Left lung (tissue), 10 donors: Measurements from ENCODE around the gene LIMK1. TPM values are rescaled to one million over a fixed set of nuclear protein-coding genes. Genes with fewer than 3 reads are reported as not detected.
"Not testable (repeated sequence)": the region's sequence is repeated elsewhere in the genome, so short reads cannot be mapped to it uniquely, and the experiment has no call there.

Experiments used
- ATAC-seq: fragments of 200-7000 bp; cut with Tn5 transposase; one replicate; pipeline ENCODE4 v1.9.1; 2020; ENCODE audit warnings: moderate library complexity
- DNase-seq, 4 donors: peaks; one replicate each; pipeline ENCODE4 v3.0.0-alpha.2; 2013 to 2020
- H3K27ac ChIP-seq, 2 donors: fragments of 200-600 bp; sonication (generic) in 1 of 2; one replicate each; pipeline versions ENCODE4 v1.5.0 to v1.8.0; 2020 to 2021
- H3K27me3 ChIP-seq, 2 donors: fragments of 200-600 bp; sonication (generic) in 1 of 2; one replicate each; pipeline versions ENCODE4 v1.5.0 to v1.8.0; 2020 to 2021
- H3K36me3 ChIP-seq, 2 donors: fragments of 200-600 bp; sonication (generic) in 1 of 2; one replicate each; pipeline versions ENCODE4 v1.5.0 to v1.8.0; 2020 to 2021
- H3K4me1 ChIP-seq, 2 donors: fragments of 200-600 bp; one replicate each; pipeline ENCODE4 v1.8.0; 2021
- H3K4me3 ChIP-seq, 2 donors: fragments of 200-600 bp; sonication (generic) in 1 of 2; one replicate each; pipeline versions ENCODE4 v1.5.0 to v1.8.0; 2020 to 2021; ENCODE audit warnings: mild to moderate bottlenecking in 1 of 2
- H3K9me3 ChIP-seq, 2 donors: fragments of 200-600 bp; sonication (generic) in 1 of 2; one replicate each; pipeline versions ENCODE4 v1.5.0 to v1.8.0; 2020 to 2021
- intact Hi-C, 2 donors: fragments of 100-400 bp; cut with DNase I; formaldehyde crosslinking; loops; one replicate each; pipeline versions ENCODE4 v1.11.2 to v1.14.2; 2022
- polyA plus RNA-seq, 6 donors: library from polyadenylated mRNA; unstranded; fragments of 120-200 nt; gene quantifications; one replicate each; pipeline ENCODE4 v1.2.1, GENCODE V29; 2013; ENCODE audit not compliant: insufficient read length in 6 of 6
- total RNA-seq, 2 donors: library from RNA; stranded (reverse); fragmentation: NEBNext Ultra II Directional; extraction: Animal tissue kit (Norgen Biotek cat#: 25700); gene quantifications; one replicate each; pipeline ENCODE4 v1.2.1, GENCODE V29; 2021
- TF ChIP-seq, protein P1 (sequence below), 2 donors: fragments of 200-600 bp; sonication (generic) in 1 of 2; IDR thresholded peaks; one replicate each; pipeline versions ENCODE4 v1.5.0 to v1.8.0; 2021; ENCODE audit warnings: antibody characterized with exemption in 2 of 2
- donor health status: DM: no; HTN: yes; CAD: no.
- donor health status: DM: no; HTN: no; CAD: no.

LIMK1 gene
- total and polyA plus RNA-seq, 8 donors: 17.4 to 47.2 (median 25.1) TPM

DNA sequence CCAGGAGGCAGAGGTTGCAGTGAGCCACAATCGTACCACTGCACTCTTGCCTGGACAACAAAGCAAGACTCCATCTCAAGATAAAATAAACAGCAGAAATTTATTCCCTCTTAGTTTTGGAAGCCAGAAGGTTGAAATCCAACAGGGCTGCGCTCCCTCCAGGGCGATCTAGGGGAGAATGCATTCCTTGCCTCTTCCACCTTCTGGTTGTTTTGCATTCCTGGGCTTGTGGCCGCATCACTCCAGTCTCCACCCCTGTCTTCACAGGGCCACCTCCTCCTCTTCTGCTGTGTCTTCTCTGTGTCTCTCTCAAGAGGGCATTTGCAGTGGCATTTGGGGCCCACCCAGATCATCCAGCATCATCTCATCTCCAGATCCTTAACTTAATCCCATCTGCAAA lies 36.2 kb downstream of the LIMK1 start:
- Histone ChIP-seq H3K9me3 (no peaks in the 10 kb centered on the region), H3K27ac (no peak overlapping the region), H3K4me1 (no peaks in the 10 kb centered on the region), H3K36me3 (peaks cover 0 to 75% of the 10 kb centered on the region in 2 donors), H3K27me3 (no peaks in the 10 kb centered on the region), H3K4me3 (no peak overlapping the region)
- intact Hi-C loops: no loop called here
- TF ChIP-seq, protein P1, sequence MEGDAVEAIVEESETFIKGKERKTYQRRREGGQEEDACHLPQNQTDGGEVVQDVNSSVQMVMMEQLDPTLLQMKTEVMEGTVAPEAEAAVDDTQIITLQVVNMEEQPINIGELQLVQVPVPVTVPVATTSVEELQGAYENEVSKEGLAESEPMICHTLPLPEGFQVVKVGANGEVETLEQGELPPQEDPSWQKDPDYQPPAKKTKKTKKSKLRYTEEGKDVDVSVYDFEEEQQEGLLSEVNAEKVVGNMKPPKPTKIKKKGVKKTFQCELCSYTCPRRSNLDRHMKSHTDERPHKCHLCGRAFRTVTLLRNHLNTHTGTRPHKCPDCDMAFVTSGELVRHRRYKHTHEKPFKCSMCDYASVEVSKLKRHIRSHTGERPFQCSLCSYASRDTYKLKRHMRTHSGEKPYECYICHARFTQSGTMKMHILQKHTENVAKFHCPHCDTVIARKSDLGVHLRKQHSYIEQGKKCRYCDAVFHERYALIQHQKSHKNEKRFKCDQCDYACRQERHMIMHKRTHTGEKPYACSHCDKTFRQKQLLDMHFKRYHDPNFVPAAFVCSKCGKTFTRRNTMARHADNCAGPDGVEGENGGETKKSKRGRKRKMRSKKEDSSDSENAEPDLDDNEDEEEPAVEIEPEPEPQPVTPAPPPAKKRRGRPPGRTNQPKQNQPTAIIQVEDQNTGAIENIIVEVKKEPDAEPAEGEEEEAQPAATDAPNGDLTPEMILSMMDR (IDR thresholded peaks at IDR 0.05): no peak
- no peak for ATAC-seq
- no peak for DNase-seq

DNA sequence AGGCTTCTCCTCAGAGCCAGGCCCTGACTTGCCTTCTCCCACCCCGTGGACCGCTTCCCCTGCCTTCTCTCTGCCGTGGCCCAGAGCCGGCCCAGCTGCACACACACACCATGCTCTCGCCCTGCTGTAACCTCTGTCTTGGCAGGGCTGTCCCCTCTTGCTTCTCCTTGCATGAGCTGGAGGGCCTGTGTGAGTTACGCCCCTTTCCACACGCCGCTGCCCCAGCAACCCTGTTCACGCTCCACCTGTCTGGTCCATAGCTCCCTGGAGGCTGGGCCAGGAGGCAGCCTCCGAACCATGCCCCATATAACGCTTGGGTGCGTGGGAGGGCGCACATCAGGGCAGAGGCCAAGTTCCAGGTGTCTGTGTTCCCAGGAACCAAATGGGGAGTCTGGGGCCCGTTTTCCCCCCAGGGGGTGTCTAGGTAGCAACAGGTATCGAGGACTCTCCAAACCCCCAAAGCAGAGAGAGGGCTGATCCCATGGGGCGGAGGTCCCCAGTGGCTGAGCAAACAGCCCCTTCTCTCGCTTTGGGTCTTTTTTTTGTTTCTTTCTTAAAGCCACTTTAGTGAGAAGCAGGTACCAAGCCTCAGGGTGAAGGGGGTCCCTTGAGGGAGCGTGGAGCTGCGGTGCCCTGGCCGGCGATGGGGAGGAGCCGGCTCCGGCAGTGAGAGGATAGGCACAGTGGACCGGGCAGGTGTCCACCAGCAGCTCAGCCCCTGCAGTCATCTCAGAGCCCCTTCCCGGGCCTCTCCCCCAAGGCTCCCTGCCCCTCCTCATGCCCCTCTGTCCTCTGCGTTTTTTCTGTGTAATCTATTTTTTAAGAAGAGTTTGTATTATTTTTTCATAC lies 38.0 kb downstream of the LIMK1 start:
- intact Hi-C loops: no loop called here
- Histone ChIP-seq H3K4me3 (no peak overlapping the region), H3K4me1 (no peaks in the 10 kb centered on the region), H3K36me3 (peaks cover 0 to 57% of the 10 kb centered on the region in 2 donors), H3K27me3 (no peaks in the 10 kb centered on the region), H3K27ac (no peak overlapping the region), H3K9me3 (no peaks in the 10 kb centered on the region)
- TF ChIP-seq, protein P1 (IDR thresholded peaks at IDR 0.05): no peak
- ATAC-seq (no peak), DNase-seq (no peak)

DNA sequence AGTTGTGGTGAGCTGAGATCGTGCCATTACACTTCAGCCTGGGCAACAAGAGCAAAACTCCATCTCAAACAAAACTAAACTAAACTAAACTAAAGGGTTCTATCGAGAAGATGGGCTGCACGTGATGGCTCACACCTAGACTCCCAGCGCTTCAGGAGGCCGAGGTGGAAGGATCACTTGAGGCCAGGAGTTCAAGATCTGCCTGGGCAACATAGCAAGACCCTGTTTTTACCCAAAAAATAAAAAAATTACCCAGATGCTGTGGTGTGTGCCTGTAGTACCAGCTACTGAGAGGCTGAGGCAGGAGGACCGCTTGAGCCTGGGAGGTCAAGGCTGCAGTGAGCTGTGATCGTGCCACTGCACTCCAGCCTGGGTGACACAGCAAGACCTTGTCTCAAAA lies 40.3 kb downstream of the LIMK1 start:
- DNase-seq: not testable (repeated sequence)

DNA sequence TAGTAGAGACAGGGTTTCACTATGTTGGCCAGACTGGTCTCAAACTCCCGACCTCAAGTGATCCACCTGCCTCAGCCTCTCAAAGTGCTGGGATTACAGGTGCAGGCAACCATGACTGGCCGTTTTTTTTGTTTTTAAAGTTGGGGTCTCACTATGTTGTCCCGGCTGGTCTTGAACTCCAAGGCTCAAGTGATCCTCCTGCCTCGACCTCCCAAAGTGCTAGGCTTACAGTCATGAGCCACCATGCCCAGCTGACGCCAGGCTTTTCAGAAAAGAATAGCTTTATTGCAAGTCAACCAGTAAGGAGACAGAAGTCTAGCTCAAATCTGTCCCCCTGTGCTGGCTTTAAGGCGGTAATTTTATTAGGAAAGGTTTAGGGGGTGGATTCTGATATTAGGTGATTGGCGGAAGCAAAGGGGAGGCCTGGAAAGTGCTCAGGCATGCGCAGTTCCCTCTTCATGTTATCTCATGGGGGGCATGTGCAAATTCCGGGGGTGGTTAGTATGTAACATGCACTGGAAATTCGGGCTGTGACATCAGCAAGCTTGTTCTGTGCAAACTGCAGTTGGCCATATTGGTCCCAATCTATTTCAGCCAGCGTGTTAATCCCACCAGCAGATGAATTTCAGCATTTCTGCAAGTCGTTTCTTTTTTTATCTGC lies 42.7 kb downstream of the LIMK1 start:
- H3K27me3 ChIP-seq: no peaks in the 10 kb centered on the region

More for the DNA sequence above, 40.3 kb downstream of the LIMK1 start:
- H3K9me3 ChIP-seq, H3K4me3 ChIP-seq, ATAC-seq, H3K27me3 ChIP-seq, H3K4me1 ChIP-seq, intact Hi-C loops, H3K27ac ChIP-seq: not testable (repeated sequence)
- H3K36me3 ChIP-seq: peaks cover 0 to 38% of the 10 kb centered on the region in 2 donors

DNA sequence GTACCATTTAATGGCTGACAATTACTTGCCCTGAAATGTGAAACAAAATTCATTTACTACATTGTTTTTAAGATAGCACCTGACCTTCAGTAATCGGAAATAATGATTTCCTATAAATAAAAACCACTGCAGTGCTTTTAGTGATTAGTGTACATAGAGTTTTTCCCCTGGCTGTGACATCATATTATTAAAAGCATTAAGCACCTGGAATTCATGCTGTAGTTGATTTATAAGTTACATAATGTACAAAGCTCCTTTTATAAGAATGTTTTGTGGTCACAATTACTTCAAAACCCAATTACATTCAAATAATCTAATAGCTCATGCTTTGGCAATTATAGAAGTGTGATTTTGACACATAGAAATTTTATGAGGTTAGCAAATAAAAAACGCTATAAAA lies 46.3 kb downstream of the LIMK1 start:
- ATAC-seq (no peak), DNase-seq (no peak)
- H3K4me1 ChIP-seq: peaks cover 0 to 11% of the 10 kb centered on the region in 2 donors
- no peak overlapping the region for H3K4me3 ChIP-seq
- intact Hi-C loops: no loop called here
- H3K36me3 ChIP-seq: no peaks in the 10 kb centered on the region
- H3K27me3 ChIP-seq: no peaks in the 10 kb centered on the region
- TF ChIP-seq, protein P1 (IDR thresholded peaks at IDR 0.05): no peak
- no peaks in the 10 kb centered on the region for H3K9me3 ChIP-seq
- no peak overlapping the region for H3K27ac ChIP-seq

More for the DNA sequence above, 42.7 kb downstream of the LIMK1 start:
- Histone ChIP-seq H3K4me1 (peaks cover 0 to 5% of the 10 kb centered on the region in 2 donors), H3K27ac (no peak overlapping the region), H3K4me3 (no peak overlapping the region), H3K9me3 (no peaks in the 10 kb centered on the region), H3K36me3 (peaks cover 0 to 13% of the 10 kb centered on the region in 2 donors)
- no peak for ATAC-seq
- intact Hi-C loops: no loop called here
- DNase-seq: no peak
- TF ChIP-seq, protein P1 (IDR thresholded peaks at IDR 0.05): no peak
